GM18873 (cell line): ENCODE measurements around the gene RXRA.

Experiments used
- ATAC-seq: cut with Tn5 transposase; IDR thresholded peaks from one replicate; pipeline ENCODE4 v1.9.1; 2021; ENCODE audit warnings: mild to moderate bottlenecking, moderate library complexity, moderate number of reproducible peaks; ENCODE audit not compliant: unreplicated experiment, low FRiP score

RXRA gene

GRCh38 chr9:134347996-134348395 lies 21.7 kb downstream of the RXRA start:
- no peak for ATAC-seq

GRCh38 chr9:134348404-134349155 lies 22.3 kb downstream of the RXRA start:
- ATAC-seq, result no peak

GRCh38 chr9:134349936-134350335 lies 23.7 kb downstream of the RXRA start:
- ATAC-seq, result no peak

- ATAC-seq, result no peak
Observed at GRCh38 chr9:134350416-134350994, 24.2 kb downstream of the RXRA start.

- no peak for ATAC-seq
Observed at GRCh38 chr9:134351606-134352176, 25.4 kb downstream of the RXRA start.

- no peak for ATAC-seq
Observed at GRCh38 chr9:134352247-134352933, 26.1 kb downstream of the RXRA start.

GRCh38 chr9:134353539-134353938 lies 27.3 kb downstream of the RXRA start:
- ATAC-seq, result no peak

- ATAC-seq, result no peak
Observed at GRCh38 chr9:134355158-134355557, 28.9 kb downstream of the RXRA start.

- ATAC-seq, result no peak
Observed at GRCh38 chr9:134355561-134356279, 29.5 kb downstream of the RXRA start.

DNA sequence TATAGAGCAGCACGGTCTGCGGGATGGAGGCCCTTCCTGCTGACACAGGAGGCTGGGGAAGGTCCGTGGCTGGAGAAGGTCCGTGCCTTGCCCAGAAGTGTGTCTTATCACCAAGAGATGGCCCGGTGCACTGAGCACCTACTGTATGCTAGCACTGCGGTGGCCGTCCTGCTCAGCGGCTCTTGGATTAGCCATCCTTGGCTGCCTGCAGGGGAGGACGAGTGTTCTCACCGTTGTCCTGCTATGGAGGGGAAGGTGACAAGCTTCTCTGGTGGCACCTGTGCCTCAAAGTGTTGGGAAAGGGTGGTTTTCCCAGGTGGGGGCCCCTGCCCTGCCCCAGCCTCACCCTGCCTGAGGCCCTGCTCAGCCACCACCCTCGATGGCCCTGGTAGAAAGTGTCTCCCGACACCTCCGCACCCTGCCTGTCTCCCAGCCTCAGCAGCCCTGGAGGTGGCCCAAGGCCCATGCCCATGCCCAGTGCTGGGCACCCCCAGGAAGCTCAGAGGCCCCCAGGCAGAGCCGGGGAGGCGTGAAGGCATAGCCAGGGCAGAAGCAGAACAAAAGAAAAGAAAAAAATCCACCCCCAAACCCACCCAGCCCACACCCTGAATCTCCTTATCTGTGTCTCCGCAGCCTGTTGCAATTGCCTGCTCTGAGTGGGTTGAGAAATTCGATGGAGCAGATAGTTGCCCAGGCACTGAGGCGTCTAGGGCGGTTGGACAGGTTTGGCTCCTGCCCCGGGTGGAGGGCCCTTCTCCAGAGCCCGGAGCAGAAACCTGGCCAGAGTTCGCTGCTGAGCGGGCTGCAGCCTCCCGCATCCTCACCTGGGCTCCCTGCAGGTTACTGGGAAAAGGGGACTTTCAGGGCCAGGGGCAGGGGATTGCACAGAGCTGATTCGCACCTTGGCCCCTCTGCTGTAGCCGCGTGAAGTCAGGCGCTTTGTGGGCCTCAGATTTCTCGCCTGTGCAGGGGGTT lies 30.5 kb downstream of the RXRA start:
- no peak for ATAC-seq

DNA sequence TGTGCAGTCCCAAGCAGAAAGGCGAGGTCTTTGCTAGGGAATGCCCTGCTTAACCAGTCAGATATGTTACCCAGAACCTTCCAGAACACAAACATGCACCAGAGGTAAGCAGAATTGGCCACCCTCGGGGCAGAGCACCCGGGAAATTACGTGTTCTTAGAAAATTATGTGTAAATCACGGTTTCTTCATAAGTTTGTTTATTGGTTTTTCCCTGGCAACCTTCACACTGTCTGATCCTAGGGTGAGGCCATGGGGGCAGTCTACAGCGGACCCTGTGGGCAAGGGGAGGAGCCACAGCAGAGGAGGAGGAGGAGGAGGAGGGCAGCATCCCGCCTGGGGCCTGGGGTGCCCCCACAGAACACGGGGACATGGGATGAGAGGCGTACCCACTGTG lies 31.4 kb downstream of the RXRA start:
- no peak for ATAC-seq

DNA sequence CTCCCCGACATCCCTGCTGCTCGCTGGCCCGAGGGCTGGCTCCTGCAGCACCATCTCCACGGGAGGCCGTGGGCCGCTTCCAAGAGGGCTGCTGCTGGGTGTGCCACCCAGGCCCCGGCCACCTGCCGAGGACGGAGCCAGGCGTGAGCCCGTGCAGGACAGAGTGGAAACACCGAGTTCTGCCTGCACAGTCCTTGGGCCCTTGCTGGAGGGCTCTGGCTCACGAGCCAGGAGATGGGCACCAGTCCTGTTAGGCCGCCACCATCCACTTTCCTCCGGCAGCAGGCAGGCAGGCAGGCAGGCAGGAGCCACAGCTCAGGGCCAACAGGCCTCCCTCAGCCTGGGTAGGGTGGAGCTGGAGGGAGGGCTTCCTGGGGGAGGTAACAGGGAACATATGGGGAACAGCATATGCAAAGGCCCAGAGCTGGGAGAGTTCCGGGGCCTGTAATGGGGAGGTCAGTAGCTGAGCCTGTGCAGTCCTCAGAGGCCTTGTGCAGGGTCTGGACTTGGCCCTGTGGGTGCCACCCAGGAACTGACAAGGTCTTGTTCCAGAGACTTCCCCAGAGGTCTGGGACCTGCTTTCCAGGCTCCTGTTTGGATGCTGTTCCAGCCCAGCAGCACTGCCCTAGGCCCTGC lies 31.9 kb downstream of the RXRA start:
- no peak for ATAC-seq

DNA sequence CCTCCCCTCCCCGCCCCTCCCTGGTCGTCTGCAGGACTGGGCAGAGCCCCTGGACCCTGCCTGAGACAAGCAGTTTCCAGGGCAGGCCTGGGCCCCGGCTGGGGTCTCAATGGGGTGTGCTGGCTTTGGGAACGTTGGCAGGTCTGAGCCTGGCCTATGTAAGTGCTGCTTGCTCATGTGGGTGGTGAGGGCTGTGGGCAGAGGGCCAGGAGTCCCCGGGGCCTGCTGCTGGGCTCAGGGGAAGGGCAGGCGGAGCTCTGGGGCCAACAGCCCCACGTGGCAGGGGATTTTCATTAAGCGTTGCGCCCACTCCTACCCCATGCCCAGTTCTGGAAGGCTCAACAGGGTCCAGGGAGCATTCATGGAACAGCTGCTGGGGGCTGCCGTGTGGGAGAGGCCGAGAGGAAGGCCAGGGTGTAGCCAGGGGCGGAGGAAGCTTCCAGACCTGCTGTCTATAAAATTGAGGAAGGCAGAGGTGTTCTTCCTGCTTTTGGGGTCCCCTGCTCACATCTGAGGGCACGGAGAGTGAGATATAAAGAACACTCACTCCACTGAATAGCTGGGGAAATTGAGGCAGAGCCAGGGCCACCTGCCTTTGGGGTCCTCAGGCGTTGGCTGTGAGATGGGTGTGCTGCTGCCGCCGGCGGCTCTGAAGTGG lies 32.5 kb downstream of the RXRA start:
- ATAC-seq, result no peak

- ATAC-seq, result no peak
Observed at GRCh38 chr9:134359493-134360179, 33.4 kb downstream of the RXRA start.

DNA sequence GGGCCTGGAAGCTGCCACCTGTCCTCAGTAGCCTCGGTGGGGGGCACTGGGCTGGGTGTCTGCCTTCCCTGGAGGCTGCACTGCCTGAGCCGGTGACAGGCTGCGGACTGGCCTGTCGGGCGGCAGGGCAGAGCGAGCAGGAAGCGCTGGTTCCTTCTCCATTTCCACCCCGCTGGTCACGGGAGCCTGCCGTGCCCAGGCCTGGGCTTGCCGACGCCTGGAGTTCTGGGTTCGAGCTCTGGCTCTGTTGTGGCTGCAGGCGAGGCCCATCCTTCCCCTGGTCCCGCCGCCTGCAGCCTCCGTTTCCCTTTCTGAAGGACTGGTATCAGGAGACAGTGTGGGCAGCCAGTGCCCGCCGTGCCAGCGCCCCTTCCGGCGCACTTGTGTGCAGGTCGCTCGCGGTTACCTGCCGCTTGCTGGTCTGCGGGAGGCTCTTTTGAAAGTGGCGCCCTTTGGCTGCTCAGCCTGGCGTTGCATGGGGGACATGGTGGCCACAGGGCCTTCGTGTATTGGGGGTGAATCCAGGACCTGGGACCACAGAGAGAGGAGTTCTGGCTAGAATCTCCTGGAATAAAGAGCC lies 34.0 kb downstream of the RXRA start:
- ATAC-seq, result no peak

GRCh38 chr9:134360897-134361296 lies 34.6 kb downstream of the RXRA start:
- ATAC-seq, result no peak

DNA sequence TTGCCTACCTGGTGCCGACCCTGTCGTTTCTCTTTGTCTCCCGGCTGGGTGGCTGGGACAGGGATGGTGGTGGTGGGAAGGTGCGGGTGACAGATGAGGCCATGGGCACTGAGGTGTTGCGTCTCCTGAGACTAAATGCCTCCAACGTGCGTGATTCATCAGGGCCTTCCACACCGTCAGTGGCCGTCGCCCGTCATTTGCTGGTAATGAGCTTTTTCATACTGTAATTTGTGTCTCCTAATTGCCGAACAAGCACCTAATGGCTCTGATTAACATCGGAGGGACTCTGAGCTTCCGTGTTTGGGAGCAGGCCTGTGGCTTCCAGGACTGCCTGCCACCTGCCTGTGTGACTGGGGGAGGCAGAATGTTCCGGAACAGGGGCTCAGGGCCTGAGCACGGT lies 35.2 kb downstream of the RXRA start:
- ATAC-seq, result no peak
